Measurements from ENCODE around the gene LSP1.

Gene LSP1

DNA sequence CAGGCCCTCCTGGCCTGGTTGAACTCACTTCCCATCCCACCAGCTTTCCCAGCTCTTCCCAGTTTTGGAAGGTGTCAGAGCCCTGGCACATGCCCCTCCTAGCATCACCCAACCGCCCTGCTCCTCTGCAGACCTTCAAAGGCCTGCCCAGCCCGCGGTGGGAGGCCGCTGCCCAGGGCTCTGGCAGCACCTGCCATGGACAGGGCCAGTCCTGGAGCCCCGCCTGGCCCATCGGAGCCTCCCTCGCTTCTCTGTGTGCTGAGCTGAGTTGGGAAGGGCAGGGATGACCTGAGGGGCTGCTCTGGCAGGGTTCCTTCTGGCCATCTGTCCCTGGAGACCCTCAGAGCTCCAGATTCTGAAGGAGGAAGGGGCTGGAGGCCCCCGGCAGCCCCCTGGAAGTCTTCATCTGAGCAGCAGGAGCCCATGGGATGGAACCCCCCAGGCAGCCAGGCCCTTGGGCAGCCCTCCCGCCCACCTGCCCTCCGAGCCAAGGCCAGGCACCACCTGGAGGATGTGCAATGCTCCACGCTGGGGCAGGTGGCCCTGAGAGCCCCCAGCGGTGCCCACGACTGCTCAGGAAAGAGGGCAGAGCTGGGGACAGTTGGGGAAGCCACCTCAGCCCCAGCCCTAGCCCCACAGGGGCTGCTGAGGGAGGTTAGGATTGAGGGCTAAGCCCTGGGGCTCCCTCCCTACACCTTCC, 3.6 kb downstream of the LSP1 start:
- TF ChIP-seq EGR1 (IDR thresholded peaks at IDR 0.05) (no peak), FOXM1 (IDR thresholded peaks at IDR 0.05; ENCODE audit: borderline replicate concordance, low read depth) (no peak), RAD21 (IDR thresholded peaks at IDR 0.05; ENCODE audit: low read depth) (no peak), YY1 (IDR thresholded peaks at IDR 0.05; ENCODE audit: low read depth) (no peak), EP300 (IDR thresholded peaks at IDR 0.05; ENCODE audit: borderline replicate concordance) (no peak), MAX (IDR thresholded peaks at IDR 0.05) (no peak), TAF1 (IDR thresholded peaks at IDR 0.05; ENCODE audit: low read depth) (no peak), CEBPB (IDR thresholded peaks at IDR 0.05) (no peak), TCF12 (IDR thresholded peaks at IDR 0.05; ENCODE audit: low read depth) (no peak), CREB1 (IDR thresholded peaks at IDR 0.05; ENCODE audit: low read depth) (no peak)
- TF ChIP-seq, protein P1, sequence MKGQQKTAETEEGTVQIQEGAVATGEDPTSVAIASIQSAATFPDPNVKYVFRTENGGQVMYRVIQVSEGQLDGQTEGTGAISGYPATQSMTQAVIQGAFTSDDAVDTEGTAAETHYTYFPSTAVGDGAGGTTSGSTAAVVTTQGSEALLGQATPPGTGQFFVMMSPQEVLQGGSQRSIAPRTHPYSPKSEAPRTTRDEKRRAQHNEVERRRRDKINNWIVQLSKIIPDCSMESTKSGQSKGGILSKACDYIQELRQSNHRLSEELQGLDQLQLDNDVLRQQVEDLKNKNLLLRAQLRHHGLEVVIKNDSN (IDR thresholded peaks at IDR 0.05), result no peak
- TF ChIP-seq, protein P2, sequence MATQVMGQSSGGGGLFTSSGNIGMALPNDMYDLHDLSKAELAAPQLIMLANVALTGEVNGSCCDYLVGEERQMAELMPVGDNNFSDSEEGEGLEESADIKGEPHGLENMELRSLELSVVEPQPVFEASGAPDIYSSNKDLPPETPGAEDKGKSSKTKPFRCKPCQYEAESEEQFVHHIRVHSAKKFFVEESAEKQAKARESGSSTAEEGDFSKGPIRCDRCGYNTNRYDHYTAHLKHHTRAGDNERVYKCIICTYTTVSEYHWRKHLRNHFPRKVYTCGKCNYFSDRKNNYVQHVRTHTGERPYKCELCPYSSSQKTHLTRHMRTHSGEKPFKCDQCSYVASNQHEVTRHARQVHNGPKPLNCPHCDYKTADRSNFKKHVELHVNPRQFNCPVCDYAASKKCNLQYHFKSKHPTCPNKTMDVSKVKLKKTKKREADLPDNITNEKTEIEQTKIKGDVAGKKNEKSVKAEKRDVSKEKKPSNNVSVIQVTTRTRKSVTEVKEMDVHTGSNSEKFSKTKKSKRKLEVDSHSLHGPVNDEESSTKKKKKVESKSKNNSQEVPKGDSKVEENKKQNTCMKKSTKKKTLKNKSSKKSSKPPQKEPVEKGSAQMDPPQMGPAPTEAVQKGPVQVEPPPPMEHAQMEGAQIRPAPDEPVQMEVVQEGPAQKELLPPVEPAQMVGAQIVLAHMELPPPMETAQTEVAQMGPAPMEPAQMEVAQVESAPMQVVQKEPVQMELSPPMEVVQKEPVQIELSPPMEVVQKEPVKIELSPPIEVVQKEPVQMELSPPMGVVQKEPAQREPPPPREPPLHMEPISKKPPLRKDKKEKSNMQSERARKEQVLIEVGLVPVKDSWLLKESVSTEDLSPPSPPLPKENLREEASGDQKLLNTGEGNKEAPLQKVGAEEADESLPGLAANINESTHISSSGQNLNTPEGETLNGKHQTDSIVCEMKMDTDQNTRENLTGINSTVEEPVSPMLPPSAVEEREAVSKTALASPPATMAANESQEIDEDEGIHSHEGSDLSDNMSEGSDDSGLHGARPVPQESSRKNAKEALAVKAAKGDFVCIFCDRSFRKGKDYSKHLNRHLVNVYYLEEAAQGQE (IDR thresholded peaks at IDR 0.05; ENCODE audit: low read depth), result no peak

DNA sequence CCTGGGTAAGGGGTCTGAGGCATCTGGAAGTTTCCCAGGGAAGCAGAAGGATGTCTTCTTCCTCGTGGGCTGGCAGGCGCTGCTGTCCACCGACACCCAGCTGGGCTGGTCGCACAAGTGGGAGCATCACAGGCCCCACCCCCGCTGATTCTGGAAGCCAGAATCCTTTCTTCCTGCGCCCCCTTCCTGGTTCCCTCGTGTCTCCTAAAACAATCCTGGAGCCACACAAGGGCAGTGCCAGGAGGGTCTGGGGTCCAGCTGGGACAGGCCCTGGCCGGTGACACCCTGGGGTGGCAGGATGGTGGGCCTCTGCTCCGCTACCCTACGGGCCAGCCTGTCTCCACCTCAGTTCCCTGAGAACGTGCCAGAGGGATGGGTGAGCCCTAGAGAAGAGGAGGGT, 4.2 kb downstream of the LSP1 start:
- TF ChIP-seq RAD21 (IDR thresholded peaks at IDR 0.05; ENCODE audit: low read depth) (no peak), FOXM1 (IDR thresholded peaks at IDR 0.05; ENCODE audit: borderline replicate concordance, low read depth) (no peak), EGR1 (IDR thresholded peaks at IDR 0.05) (no peak), CEBPB (IDR thresholded peaks at IDR 0.05) (no peak), YY1 (IDR thresholded peaks at IDR 0.05; ENCODE audit: low read depth) (no peak), EP300 (IDR thresholded peaks at IDR 0.05; ENCODE audit: borderline replicate concordance) (no peak)
- TF ChIP-seq, protein P1 (IDR thresholded peaks at IDR 0.05), result no peak
- TF ChIP-seq, protein P2 (IDR thresholded peaks at IDR 0.05; ENCODE audit: low read depth), result no peak

GRCh38 chr11:1858154-1858553, 5.3 kb downstream of the LSP1 start:
- TF ChIP-seq EP300 (IDR thresholded peaks at IDR 0.05; ENCODE audit: borderline replicate concordance), result no peak
- TF ChIP-seq, protein P1 (IDR thresholded peaks at IDR 0.05), result no peak
- no peak for TF ChIP-seq TEAD4 (IDR thresholded peaks at IDR 0.05)
- TF ChIP-seq EGR1 (IDR thresholded peaks at IDR 0.05), result no peak
- no peak for TF ChIP-seq RAD21 (IDR thresholded peaks at IDR 0.05; ENCODE audit: low read depth)
- no peak for TF ChIP-seq ZBTB7A (IDR thresholded peaks at IDR 0.05; ENCODE audit: low read depth)
- TF ChIP-seq NFIC (IDR thresholded peaks at IDR 0.05), result no peak
- TF ChIP-seq TCF12 (IDR thresholded peaks at IDR 0.05; ENCODE audit: low read depth), result no peak
- TF ChIP-seq YY1 (IDR thresholded peaks at IDR 0.05; ENCODE audit: low read depth), result no peak
- no peak for TF ChIP-seq CEBPB (IDR thresholded peaks at IDR 0.05)
- no peak for TF ChIP-seq FOXM1 (IDR thresholded peaks at IDR 0.05; ENCODE audit: borderline replicate concordance, low read depth)
- TF ChIP-seq, protein P2 (IDR thresholded peaks at IDR 0.05; ENCODE audit: low read depth), result no peak
- TF ChIP-seq TAF1 (IDR thresholded peaks at IDR 0.05; ENCODE audit: low read depth), result no peak
- no peak for TF ChIP-seq CREB1 (IDR thresholded peaks at IDR 0.05; ENCODE audit: low read depth)
- no peak for TF ChIP-seq MAX (IDR thresholded peaks at IDR 0.05)

DNA sequence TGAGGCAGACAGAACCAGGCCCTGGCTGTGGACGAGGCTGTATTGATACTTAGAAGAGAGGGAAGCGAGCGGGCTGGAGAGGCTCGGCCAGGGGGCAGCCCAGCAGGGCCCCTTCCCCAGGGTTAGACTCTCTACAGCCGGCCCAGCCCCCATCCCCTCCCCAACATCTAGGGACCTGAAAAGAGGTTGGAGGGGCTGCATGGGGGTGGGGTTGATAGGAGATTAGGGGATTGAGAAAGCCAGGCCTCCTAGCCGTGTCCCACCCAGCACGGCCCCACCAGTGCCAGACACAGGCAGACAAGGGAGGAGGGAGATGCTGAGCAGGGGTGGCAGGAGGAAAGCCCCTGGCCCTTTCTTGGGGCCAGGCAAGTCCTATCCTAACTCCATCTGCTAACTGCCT, 5.7 kb downstream of the LSP1 start:
- TF ChIP-seq FOXM1 (IDR thresholded peaks at IDR 0.05; ENCODE audit: borderline replicate concordance, low read depth), result no peak
- TF ChIP-seq, protein P2 (IDR thresholded peaks at IDR 0.05; ENCODE audit: low read depth), result no peak
- TF ChIP-seq TEAD4 (IDR thresholded peaks at IDR 0.05), result no peak
- TF ChIP-seq NFIC (IDR thresholded peaks at IDR 0.05), result no peak
- no peak for TF ChIP-seq CEBPB (IDR thresholded peaks at IDR 0.05)
- TF ChIP-seq ZBTB7A (IDR thresholded peaks at IDR 0.05; ENCODE audit: low read depth), result no peak
- no peak for TF ChIP-seq EGR1 (IDR thresholded peaks at IDR 0.05)
- TF ChIP-seq, protein P1 (IDR thresholded peaks at IDR 0.05), result no peak
- no peak for TF ChIP-seq TCF12 (IDR thresholded peaks at IDR 0.05; ENCODE audit: low read depth)
- no peak for TF ChIP-seq TAF1 (IDR thresholded peaks at IDR 0.05; ENCODE audit: low read depth)
- no peak for TF ChIP-seq YY1 (IDR thresholded peaks at IDR 0.05; ENCODE audit: low read depth)
- TF ChIP-seq CREB1 (IDR thresholded peaks at IDR 0.05; ENCODE audit: low read depth), result no peak
- no peak for TF ChIP-seq EP300 (IDR thresholded peaks at IDR 0.05; ENCODE audit: borderline replicate concordance)
- TF ChIP-seq MAX (IDR thresholded peaks at IDR 0.05), result no peak
- TF ChIP-seq RAD21 (IDR thresholded peaks at IDR 0.05; ENCODE audit: low read depth), result no peak

Data from Ishikawa (cell line).